Tibial nerve (tissue), 4 donors: ENCODE measurements around the gene BCR. TPM values are rescaled to one million over a fixed set of nuclear protein-coding genes. Genes with fewer than 3 reads are reported as not detected.

Experiments
- DNase-seq, 2 donors: peaks; one replicate each; pipeline ENCODE4 v3.0.0-alpha.2; 2019; ENCODE audit warnings: low spot score in 2 of 2
- H3K27ac ChIP-seq, 4 donors: fragments of 200-600 bp; sonication (generic) in 3 of 4; one replicate each; pipeline ENCODE4 v1.5.1; 2017 to 2019; ENCODE audit warnings: mild to moderate bottlenecking in 1 of 4
- H3K27me3 ChIP-seq, 2 donors: fragments of 200-600 bp; sonication (generic) in 1 of 2; one replicate each; pipeline versions ENCODE4 v1.5.1 to v1.6.0; 2017 to 2019
- H3K36me3 ChIP-seq, 3 donors: fragments of 200-600 bp; sonication (generic); one replicate each; pipeline ENCODE4 v1.5.1; 2018 to 2019
- H3K4me1 ChIP-seq, 4 donors: fragments of 200-600 bp; sonication (generic) in 3 of 4; one replicate each; pipeline ENCODE4 v1.5.1; 2017 to 2019
- H3K4me3 ChIP-seq, 4 donors: fragments of 200-600 bp; sonication (generic) in 3 of 4; one replicate each; pipeline ENCODE4 v1.5.1; 2017 to 2019; ENCODE audit warnings: mild to moderate bottlenecking in 1 of 4, moderate library complexity in 1 of 4
- H3K9me3 ChIP-seq, 4 donors: fragments of 200-600 bp; sonication (generic) in 3 of 4; one replicate each; pipeline ENCODE4 v1.5.1; 2017 to 2019
- CTCF ChIP-seq, 5 experiments: fragments of 200-600 bp in 3 of 5; fragments of 450-650 bp in 2 of 5; sonication (generic) in 3 of 5; IDR thresholded peaks; one replicate each; pipeline ENCODE4 v1.5.1; 2016 to 2019; ENCODE audit warnings: antibody characterized with exemption in 5 of 5, mild to moderate bottlenecking in 3 of 5, moderate library complexity in 2 of 5
- EP300 ChIP-seq, 2 donors: sonication (generic); formaldehyde crosslinking; IDR thresholded peaks; one replicate each; pipeline ENCODE4 v1.6.1; 2017; ENCODE audit warnings: antibody characterized with exemption in 2 of 2, mild to moderate bottlenecking in 1 of 2
- POLR2A ChIP-seq, 2 donors: fragments of 450-650 bp; IDR thresholded peaks; one replicate each; pipeline ENCODE4 v1.6.1; 2017; ENCODE audit warnings: antibody characterized with exemption in 2 of 2, mild to moderate bottlenecking in 2 of 2, moderate library complexity in 2 of 2
- WGBS, 2 donors: methylation state at CpG; one replicate each; pipeline ENCODE4 v1.1.5; 2018; 5-methylcytosine and 5-hydroxymethylcytosine counted together
- total RNA-seq, 4 donors: library from RNA; depleted of rRNA; stranded (reverse); fragments of >200 nt; gene quantifications; one replicate each; pipeline ENCODE4 v1.1.0, GENCODE V29; 2016

The BCR gene
- total RNA-seq, 4 donors from 2014 or later, result 99.0 to 174 (median 120) TPM

GRCh38 chr22:23241562-23242472 lies 61.5 kb downstream of the BCR start:
- Histone ChIP-seq H3K27ac (peak overlapping the region in 2 of 4 donors; percentile 33 to 38), H3K27me3 (no peaks in the 10 kb centered on the region), H3K4me1 (peaks cover 0 to 82% (median 30%) of the 10 kb centered on the region in 4 donors), H3K4me3 (no peak overlapping the region), H3K36me3 (no peaks in the 10 kb centered on the region), H3K9me3 (no peaks in the 10 kb centered on the region)
- 80 to 83% methylated on average over 8 of the region's 8 CpGs for WGBS, 2 donors
- TF ChIP-seq POLR2A (IDR thresholded peaks at IDR 0.05), result no peak
- no peak for TF ChIP-seq CTCF (IDR thresholded peaks at IDR 0.05)
- no peak for TF ChIP-seq EP300 (IDR thresholded peaks at IDR 0.05)
- DNase-seq, result no peak

DNA sequence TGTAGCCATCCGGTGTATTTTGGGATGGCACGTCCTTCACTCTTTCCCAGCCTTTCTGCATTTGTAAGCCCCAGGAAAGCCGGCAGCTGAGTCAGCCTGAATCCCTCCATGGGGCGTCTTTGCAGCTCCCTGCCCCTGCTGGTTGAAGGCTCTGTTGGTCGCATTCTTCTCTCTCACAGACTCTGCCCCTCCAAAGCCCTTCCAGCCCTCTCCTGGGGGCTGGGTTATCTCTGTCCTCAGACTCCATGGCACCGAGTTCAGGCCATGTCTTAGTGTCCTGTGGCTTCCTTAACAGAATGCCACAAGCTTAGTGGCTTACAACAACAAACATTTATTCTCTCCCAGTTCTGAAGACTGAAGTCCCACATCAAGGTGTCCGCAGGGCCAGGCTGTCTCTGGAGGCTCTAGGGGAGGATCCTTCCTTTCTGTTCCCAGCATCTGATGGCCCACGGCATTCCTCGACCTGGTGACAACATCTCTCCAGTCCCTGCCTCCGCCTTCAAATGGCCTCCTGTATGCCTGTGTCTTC lies 62.2 kb downstream of the BCR start:
- Histone ChIP-seq H3K27me3 (no peaks in the 10 kb centered on the region), H3K9me3 (no peaks in the 10 kb centered on the region), H3K27ac (peak overlapping the region in 2 of 4 donors; percentile 14 to 33), H3K4me1 (peaks cover 0 to 82% (median 25%) of the 10 kb centered on the region in 4 donors), H3K4me3 (no peak overlapping the region), H3K36me3 (no peaks in the 10 kb centered on the region)
- WGBS, 2 donors, result 54 to 58% methylated on average over 10 of the region's 10 CpGs
- TF ChIP-seq EP300 (IDR thresholded peaks at IDR 0.05), result no peak
- no peak for TF ChIP-seq POLR2A (IDR thresholded peaks at IDR 0.05)
- no peak for TF ChIP-seq CTCF (IDR thresholded peaks at IDR 0.05)
- no peak for DNase-seq

GRCh38 chr22:23243006-23243573 lies 62.8 kb downstream of the BCR start:
- Histone ChIP-seq H3K27ac (peak overlapping the region in 2 of 4 donors; percentile 14 to 33), H3K4me1 (peaks cover 0 to 82% (median 20%) of the 10 kb centered on the region in 4 donors), H3K9me3 (no peaks in the 10 kb centered on the region), H3K27me3 (no peaks in the 10 kb centered on the region), H3K36me3 (no peaks in the 10 kb centered on the region), H3K4me3 (no peak overlapping the region)
- 45 to 46% methylated on average over 8 of the region's 8 CpGs for WGBS, 2 donors
- DNase-seq, result no peak
- TF ChIP-seq CTCF (IDR thresholded peaks at IDR 0.05) (no peak), EP300 (IDR thresholded peaks at IDR 0.05) (no peak), POLR2A (IDR thresholded peaks at IDR 0.05) (no peak)

DNA sequence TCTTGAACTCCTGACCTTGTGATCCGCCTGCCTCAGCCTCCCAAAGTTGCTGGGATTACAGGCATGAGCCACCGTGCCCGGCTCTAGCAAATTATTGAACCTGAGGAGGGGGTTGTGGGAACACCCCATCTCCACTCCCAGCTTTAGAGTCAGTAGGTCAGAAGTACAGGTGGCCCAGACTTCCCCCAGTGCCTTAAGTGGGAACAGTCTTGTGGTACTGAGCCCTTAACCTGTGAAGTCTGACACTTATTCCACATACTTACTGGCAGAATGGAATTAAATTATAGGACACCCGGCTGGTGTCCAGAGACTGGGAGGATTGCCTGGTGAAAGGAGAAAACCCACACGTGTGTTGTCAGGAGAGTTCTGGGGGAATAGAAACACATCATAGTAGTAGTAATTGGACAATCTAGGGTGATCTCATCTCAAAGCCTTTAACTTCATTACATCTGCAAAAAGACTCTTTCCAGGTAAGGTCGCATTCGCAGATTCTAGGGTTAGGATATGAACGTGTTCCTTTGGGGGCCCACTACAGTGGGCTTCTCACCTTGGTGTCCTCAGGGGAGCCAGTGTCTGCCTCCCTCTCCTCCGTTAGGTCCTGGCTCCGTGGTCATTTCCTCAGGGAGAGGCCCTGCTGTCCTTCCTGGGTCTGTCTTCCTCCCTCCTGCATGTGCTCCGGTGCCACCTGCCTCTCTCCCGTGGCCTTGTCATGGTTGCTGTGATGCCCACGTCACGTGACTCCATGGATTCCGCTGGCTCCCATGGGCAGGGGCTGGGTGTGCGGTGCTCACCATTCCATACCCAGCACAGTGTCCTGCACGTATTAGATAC lies 63.8 kb downstream of the BCR start:
- no peak for DNase-seq
- Histone ChIP-seq H3K36me3 (no peaks in the 10 kb centered on the region), H3K4me1 (peaks cover 0 to 83% (median 20%) of the 10 kb centered on the region in 4 donors), H3K4me3 (no peak overlapping the region), H3K9me3 (no peaks in the 10 kb centered on the region), H3K27ac (peak overlapping the region in 1 of 4 donors; percentile 56), H3K27me3 (no peaks in the 10 kb centered on the region)
- TF ChIP-seq CTCF (IDR thresholded peaks at IDR 0.05) (no peak), POLR2A (IDR thresholded peaks at IDR 0.05) (no peak), EP300 (IDR thresholded peaks at IDR 0.05) (no peak)
- 90 to 91% methylated on average over 17 of the region's 17 CpGs for WGBS, 2 donors
